ENCODE results near the gene KIAA0319L.

- TF ChIP-seq CTCF (IDR thresholded peaks at IDR 0.05), result no peak
- TF ChIP-seq POLR2A (IDR thresholded peaks at IDR 0.05), result no peak
These were observed 18.3 kb upstream of the KIAA0319L start for GRCh38 chr1:35575416-35575958.
